ENCODE measurements around the gene ZC3H10. TPM values are rescaled to one million over a fixed set of nuclear protein-coding genes. Genes with fewer than 3 reads are reported as not detected.
A peak's percentile ranks its signal among the peaks of the same experiment; 100 is the strongest.
"Not testable (repeated sequence)": the region's sequence is repeated elsewhere in the genome, so short reads cannot be mapped to it uniquely, and the experiment has no call there.

The ZC3H10 gene
- 5.9 and 7.3 TPM in 2 replicates for total RNA-seq (ENCODE audit: low replicate concordance)

DNA sequence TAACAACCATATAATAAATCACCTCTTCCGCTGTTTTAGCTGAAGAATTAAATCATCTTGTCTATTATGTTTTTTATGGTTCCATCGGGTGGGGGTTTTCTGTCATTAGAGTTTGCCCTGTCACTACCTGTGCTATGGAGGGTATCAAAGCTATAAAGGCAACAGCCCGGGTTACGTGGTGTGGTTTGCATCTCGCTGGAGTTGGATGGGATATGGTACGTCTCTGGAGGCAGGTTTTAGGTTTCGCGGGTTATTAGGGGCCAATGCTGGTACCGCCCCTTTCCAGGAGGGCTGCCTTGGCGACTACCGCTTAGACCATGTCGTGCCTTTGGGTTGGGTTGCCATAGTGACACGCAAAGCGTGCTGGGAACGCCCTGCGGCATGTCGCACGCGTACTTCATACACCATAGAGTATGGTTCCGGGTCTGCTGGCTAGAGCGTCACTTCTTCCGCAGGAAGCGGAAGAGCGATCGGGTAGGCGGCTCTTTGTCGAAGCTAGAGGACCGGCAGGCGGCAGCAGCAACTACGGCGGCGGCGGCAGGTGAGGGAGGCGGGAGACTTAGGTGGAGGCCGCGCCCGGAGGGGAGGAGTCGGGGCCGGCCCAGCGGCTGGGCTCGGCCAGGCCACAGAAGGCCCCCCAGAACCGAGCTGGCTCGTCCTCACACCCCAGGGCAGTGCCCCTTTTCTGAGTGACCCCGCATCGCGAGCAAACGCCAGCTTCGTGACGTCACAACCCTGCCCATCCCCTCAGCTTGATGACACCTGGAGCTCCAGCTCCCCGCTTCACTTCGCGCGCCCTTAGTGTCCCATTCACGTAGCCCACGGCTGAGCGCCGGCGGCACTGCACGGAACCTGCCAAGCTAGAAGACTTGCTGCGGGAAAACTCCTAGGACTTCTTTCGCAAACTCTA is at the start of gene ZC3H10:
Gene ZC3H10, plus strand, starts transcription at position 489 of the 910 bp plus-strand sequence. CDS start 2,297 bp downstream, outside the sequence.
- DNase-seq (ENCODE audit: low read depth) = peak; percentile 100
- peak; percentile 60 for TF ChIP-seq CTCF (IDR thresholded peaks at IDR 0.05; ENCODE audit: insufficient read depth, low read length)
- H3K4me3 ChIP-seq (ENCODE audit: low read depth, low read length) = peak within 1 kb of the TSS; percentile 90

GRCh38 chr12:56071648-56072047 is 46.4 kb upstream of the ZC3H10 start:
- H3K4me3 ChIP-seq (ENCODE audit: low read depth, low read length) = no peak overlapping the region
- DNase-seq (ENCODE audit: low read depth) = peak; percentile 49
- no peak for TF ChIP-seq CTCF (IDR thresholded peaks at IDR 0.05; ENCODE audit: insufficient read depth, low read length)

DNA sequence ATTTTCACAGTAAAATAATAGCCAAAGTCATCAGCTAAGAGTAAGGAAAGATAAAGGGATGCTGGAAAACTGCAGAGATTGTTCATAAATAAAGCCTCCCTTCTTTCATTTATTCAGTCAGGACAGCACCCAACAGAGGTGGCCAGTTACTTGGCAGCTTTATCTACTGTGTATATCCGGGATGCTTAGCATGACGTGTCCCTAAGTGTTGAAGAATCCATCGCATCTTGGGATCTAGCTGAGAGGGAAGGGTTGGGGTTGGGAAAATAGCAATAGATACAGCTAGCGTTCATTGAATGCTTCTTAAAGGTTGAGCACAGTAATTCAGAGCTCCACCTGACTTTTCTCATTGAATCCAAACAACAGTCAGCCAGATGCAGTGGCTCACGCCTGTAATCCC is 43.7 kb upstream of the ZC3H10 start:
- DNase-seq (ENCODE audit: low read depth) = no peak
- no peak overlapping the region for H3K4me3 ChIP-seq (ENCODE audit: low read depth, low read length)
- no peak for TF ChIP-seq CTCF (IDR thresholded peaks at IDR 0.05; ENCODE audit: insufficient read depth, low read length)

GRCh38 chr12:56077966-56078365 is 40.1 kb upstream of the ZC3H10 start:
- DNase-seq (ENCODE audit: low read depth); H3K4me3 ChIP-seq (ENCODE audit: low read depth, low read length): not testable (repeated sequence)

DNA sequence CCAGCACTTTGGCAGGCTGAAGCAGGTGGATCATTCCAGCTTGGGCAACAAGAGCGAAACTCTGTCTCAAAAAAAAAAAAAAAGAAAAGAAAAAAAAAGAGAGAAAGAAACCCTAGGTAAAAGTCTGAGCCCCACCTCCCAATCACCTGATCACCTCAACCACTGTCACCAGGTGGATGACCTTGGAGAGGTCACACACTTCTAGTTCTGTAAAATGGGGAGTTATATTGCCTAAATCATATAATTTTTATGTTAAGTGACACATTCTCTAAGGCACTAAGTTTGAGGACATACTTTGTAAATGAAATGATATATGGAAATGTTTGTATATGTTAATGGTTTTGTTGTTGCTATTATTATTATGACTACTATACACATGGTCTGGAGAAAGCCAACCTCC is 39.6 kb upstream of the ZC3H10 start:
- TF ChIP-seq CTCF (IDR thresholded peaks at IDR 0.05; ENCODE audit: insufficient read depth, low read length) = no peak
- no peak overlapping the region for H3K4me3 ChIP-seq (ENCODE audit: low read depth, low read length)
- DNase-seq (ENCODE audit: low read depth) = no peak

GRCh38 chr12:56078931-56079722 is 38.9 kb upstream of the ZC3H10 start:
- TF ChIP-seq CTCF (IDR thresholded peaks at IDR 0.05; ENCODE audit: insufficient read depth, low read length) = peak; percentile 87
- H3K4me3 ChIP-seq (ENCODE audit: low read depth, low read length) = peak overlapping the region; percentile 74
- DNase-seq (ENCODE audit: low read depth) = peak; percentile 80

Measured in fibroblast of the aortic adventitia (primary cell).